Neural cell (in vitro differentiated cells): ENCODE results near the gene ZNF536. TPM values are rescaled to one million over a fixed set of nuclear protein-coding genes. Genes with fewer than 3 reads are reported as not detected.
"Not testable (repeated sequence)": the region's sequence is repeated elsewhere in the genome, so short reads cannot be mapped to it uniquely, and the experiment has no call there.

Experiments used
- H2AFZ ChIP-seq: fragments of 200-600, 300-800 bp; sonication (generic), shearing (Covaris generic); 2 replicates; pipeline ENCODE4 v1.6.0; 2014; ENCODE audit warnings: low read depth, mild to moderate bottlenecking, antibody characterized with exemption, low read length, moderate library complexity
- H3F3A ChIP-seq: fragments of 200-600 bp; shearing (Covaris generic); 2 replicates; pipeline ENCODE4 v1.6.1; 2016; ENCODE audit warnings: mild to moderate bottlenecking, moderate library complexity, mixed read lengths, antibody characterized with exemption, low read length; ENCODE audit not compliant: insufficient read depth, poor library complexity, severe bottlenecking
- H3K27ac ChIP-seq: fragments of 200-600, 300-800 bp; sonication (generic), shearing (Covaris generic); 2 replicates; pipeline ENCODE4 v1.5.1; 2014; ENCODE audit warnings: mild to moderate bottlenecking, low read length, moderate library complexity
- H3K27me3 ChIP-seq: fragments of 300-800, 200-600 bp; sonication (generic), shearing (Covaris generic); 2 replicates; pipeline ENCODE4 v1.6.0; 2014; ENCODE audit warnings: mild to moderate bottlenecking, low read depth, low read length, moderate library complexity; ENCODE audit not compliant: insufficient read depth
- H3K36me3 ChIP-seq: fragments of 300-800, 200-600 bp; sonication (generic), shearing (Covaris generic); 2 replicates; pipeline ENCODE4 v1.5.1; 2014; ENCODE audit warnings: mild to moderate bottlenecking, antibody characterized with exemption, low read length, moderate library complexity; ENCODE audit not compliant: insufficient read depth
- H3K4me2 ChIP-seq: fragments of 300-800, 200-600 bp; sonication (generic), shearing (Covaris generic); 2 replicates; pipeline ENCODE4 v1.6.0; 2014; ENCODE audit warnings: mild to moderate bottlenecking, low read length
- H3K4me3 ChIP-seq: fragments of 300-800, 200-600 bp; sonication (generic), shearing (Covaris generic); 2 replicates; pipeline ENCODE4 v1.5.1; 2014; ENCODE audit warnings: mild to moderate bottlenecking, low read length, moderate library complexity
- H3K79me2 ChIP-seq: fragments of 200-600 bp; shearing (Covaris generic); replicated peaks from 2 replicates; pipeline ENCODE4 v1.6.0; 2014; ENCODE audit warnings: mild to moderate bottlenecking, low read length, moderate library complexity; ENCODE audit not compliant: insufficient read depth
- H3K9ac ChIP-seq: fragments of 300-800, 200-600 bp; sonication (generic), shearing (Covaris generic); 2 replicates; pipeline ENCODE4 v1.6.1; 2016; ENCODE audit warnings: mild to moderate bottlenecking, low read length, mixed read lengths
- H3K9me2 ChIP-seq: fragments of 200-600 bp; shearing (Covaris generic); 2 replicates; pipeline ENCODE4 v1.6.1; 2016; ENCODE audit warnings: mild to moderate bottlenecking, low read length, mixed read lengths; ENCODE audit not compliant: insufficient read depth
- H3K9me3 ChIP-seq: fragments of 200-600, 300-800 bp; sonication (generic), shearing (Covaris generic); 2 replicates; pipeline ENCODE4 v1.6.1; 2016; ENCODE audit warnings: mild to moderate bottlenecking, mixed run types, low read length, moderate library complexity, mixed read lengths
- H4K20me1 ChIP-seq: fragments of 200-600 bp; shearing (Covaris generic); 2 replicates; pipeline ENCODE4 v1.6.1; 2016; ENCODE audit warnings: mild to moderate bottlenecking, mixed run types; ENCODE audit not compliant: insufficient read depth
- EP300 ChIP-seq: fragments of 450-650 bp; conservative IDR thresholded peaks from 2 replicates; pipeline ENCODE4 v1.6.1; 2014; ENCODE audit warnings: antibody characterized with exemption, mild to moderate bottlenecking, moderate library complexity; ENCODE audit not compliant: poor library complexity, severe bottlenecking
- EZH2 ChIP-seq: fragments of 200-600, 300-800 bp; shearing (Covaris generic), sonication (generic); IDR thresholded peaks from 2 replicates; pipeline ENCODE4 v1.6.1; 2014; ENCODE audit warnings: antibody characterized with exemption, low read length, borderline replicate concordance, mild to moderate bottlenecking; ENCODE audit not compliant: insufficient read depth, poor library complexity, severe bottlenecking
- MXI1 ChIP-seq: fragments of 450-650 bp; conservative IDR thresholded peaks from 2 replicates; pipeline ENCODE4 v1.6.1; 2014; ENCODE audit warnings: antibody characterized with exemption, mild to moderate bottlenecking; ENCODE audit not compliant: poor library complexity, severe bottlenecking
- POLR2AphosphoS5 ChIP-seq: IDR thresholded peaks from 2 replicates; pipeline ENCODE4 v1.6.1; 2012
- RAD21 ChIP-seq: fragments of 450-650 bp; conservative IDR thresholded peaks from 2 replicates; pipeline ENCODE4 v1.6.1; 2014; ENCODE audit warnings: antibody characterized with exemption, mild to moderate bottlenecking, moderate library complexity
- REST ChIP-seq: IDR thresholded peaks from 2 replicates; pipeline ENCODE4 v1.6.1; 2012; ENCODE audit warnings: borderline replicate concordance
- SMC3 ChIP-seq: fragments of 450-650 bp; conservative IDR thresholded peaks from 2 replicates; pipeline ENCODE4 v1.6.1; 2014; ENCODE audit warnings: antibody characterized with exemption, mild to moderate bottlenecking, moderate library complexity; ENCODE audit not compliant: poor library complexity
- TAF1 ChIP-seq: IDR thresholded peaks from 2 replicates; pipeline ENCODE4 v1.6.1; 2012; ENCODE audit warnings: low read depth
- polyA plus RNA-seq: library from polyadenylated mRNA; depleted of rRNA; stranded (reverse); fragments of >200 nt; gene quantifications from 2 replicates; pipeline ENCODE4 v1.2.3, GENCODE V29; 2014
- TF ChIP-seq, protein P1 (sequence below): fragments of 450-650 bp; IDR thresholded peaks from 2 replicates; pipeline ENCODE4 v1.5.1; 2014; ENCODE audit warnings: antibody characterized with exemption, mild to moderate bottlenecking, moderate library complexity; ENCODE audit not compliant: poor library complexity, severe bottlenecking

Gene ZNF536
- polyA plus RNA-seq, 1 donor from 2014 or later: 13.9 TPM

- H3K9me3 ChIP-seq, H3K36me3 ChIP-seq, H3K27me3 ChIP-seq, H3K9ac ChIP-seq, H4K20me1 ChIP-seq, H3K9me2 ChIP-seq, H3K79me2 ChIP-seq, H2AFZ ChIP-seq, H3K27ac ChIP-seq, H3K4me3 ChIP-seq, H3K4me2 ChIP-seq, H3F3A ChIP-seq: not testable (repeated sequence)
Observed at GRCh38 chr19:30417166-30417565, 45.0 kb downstream of the ZNF536 start.

DNA sequence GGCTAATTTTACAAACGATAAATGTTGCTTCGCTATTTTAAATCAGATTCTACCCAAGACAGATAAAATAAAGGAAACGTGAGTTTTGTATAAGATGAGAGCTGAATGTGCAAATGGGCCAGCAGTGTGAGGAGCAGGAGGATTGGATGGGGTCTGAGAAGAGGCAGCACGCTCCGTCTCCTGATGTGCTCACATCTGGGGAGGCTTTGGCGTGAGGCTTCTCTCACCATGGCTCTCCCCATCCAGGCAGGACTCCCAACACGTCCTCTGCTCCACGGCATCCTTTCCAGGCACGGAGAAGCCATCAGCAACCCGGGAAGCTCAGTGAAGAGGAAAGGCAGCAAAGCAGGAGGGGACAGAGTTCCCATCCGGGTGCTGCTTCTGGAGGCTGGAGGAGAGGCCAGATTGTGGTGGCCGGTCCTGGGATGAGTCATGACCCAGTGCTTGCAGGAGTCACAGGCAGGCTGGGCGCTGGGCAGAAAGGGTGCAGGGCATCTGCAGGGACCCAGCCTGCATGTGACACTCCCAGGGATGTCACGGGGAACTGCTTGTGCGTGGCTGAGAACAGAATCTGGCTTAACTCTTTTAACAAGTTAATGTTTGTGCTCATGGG, 47.5 kb downstream of the ZNF536 start:
- Histone ChIP-seq H3K4me2 (no peak overlapping the region), H3K27ac (no peak overlapping the region)

More for the DNA sequence above, 47.5 kb downstream of the ZNF536 start:
- Histone ChIP-seq H3K9ac (no peak overlapping the region), H3F3A (no peaks in the 10 kb centered on the region), H4K20me1 (no peaks in the 10 kb centered on the region), H3K9me2 (no peaks in the 10 kb centered on the region), H3K9me3 (no peaks in the 10 kb centered on the region), H3K4me3 (no peak overlapping the region), H3K79me2 (no peaks in the 10 kb centered on the region), H3K27me3 (no peaks in the 10 kb centered on the region), H2AFZ (no peak overlapping the region), H3K36me3 (no peaks in the 10 kb centered on the region)
- TF ChIP-seq, protein P1, sequence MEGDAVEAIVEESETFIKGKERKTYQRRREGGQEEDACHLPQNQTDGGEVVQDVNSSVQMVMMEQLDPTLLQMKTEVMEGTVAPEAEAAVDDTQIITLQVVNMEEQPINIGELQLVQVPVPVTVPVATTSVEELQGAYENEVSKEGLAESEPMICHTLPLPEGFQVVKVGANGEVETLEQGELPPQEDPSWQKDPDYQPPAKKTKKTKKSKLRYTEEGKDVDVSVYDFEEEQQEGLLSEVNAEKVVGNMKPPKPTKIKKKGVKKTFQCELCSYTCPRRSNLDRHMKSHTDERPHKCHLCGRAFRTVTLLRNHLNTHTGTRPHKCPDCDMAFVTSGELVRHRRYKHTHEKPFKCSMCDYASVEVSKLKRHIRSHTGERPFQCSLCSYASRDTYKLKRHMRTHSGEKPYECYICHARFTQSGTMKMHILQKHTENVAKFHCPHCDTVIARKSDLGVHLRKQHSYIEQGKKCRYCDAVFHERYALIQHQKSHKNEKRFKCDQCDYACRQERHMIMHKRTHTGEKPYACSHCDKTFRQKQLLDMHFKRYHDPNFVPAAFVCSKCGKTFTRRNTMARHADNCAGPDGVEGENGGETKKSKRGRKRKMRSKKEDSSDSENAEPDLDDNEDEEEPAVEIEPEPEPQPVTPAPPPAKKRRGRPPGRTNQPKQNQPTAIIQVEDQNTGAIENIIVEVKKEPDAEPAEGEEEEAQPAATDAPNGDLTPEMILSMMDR: no peak
- no peak for TF ChIP-seq REST
- TF ChIP-seq RAD21: no peak
- TF ChIP-seq POLR2AphosphoS5: no peak
- no peak for TF ChIP-seq TAF1
- TF ChIP-seq EZH2: no peak
- no peak for TF ChIP-seq MXI1
- no peak for TF ChIP-seq EP300
- TF ChIP-seq SMC3: no peak
